ENCODE data around the gene PLCB3. TPM values are rescaled to one million over a fixed set of nuclear protein-coding genes. Genes with fewer than 3 reads are reported as not detected.

PLCB3 gene
- total RNA-seq, 1 donor from 2014 or later = 25.4 TPM

GRCh38 chr11:64287676-64288352 is 36.5 kb downstream of the PLCB3 start:
- TF ChIP-seq CTCF (IDR thresholded peaks at IDR 0.05; ENCODE audit: insufficient read depth, low read length, poor library complexity, severe bottlenecking) = no peak
- Histone ChIP-seq H3K27me3 (ENCODE audit: control insufficient read depth, insufficient read depth, low read length) (peaks cover 27% of the 10 kb centered on the region), H3K36me3 (ENCODE audit: control insufficient read depth, insufficient read depth, low read length) (peaks cover 1% of the 10 kb centered on the region), H3K4me3 (ENCODE audit: low read depth, low read length) (no peak overlapping the region)
- no peak for DNase-seq (ENCODE audit: low read depth)

GRCh38 chr11:64288353-64288750 is 37.0 kb downstream of the PLCB3 start:
- peaks cover 33% of the 10 kb centered on the region for H3K27me3 ChIP-seq (ENCODE audit: control insufficient read depth, insufficient read depth, low read length)
- H3K36me3 ChIP-seq (ENCODE audit: control insufficient read depth, insufficient read depth, low read length) = peaks cover 1% of the 10 kb centered on the region
- no peak for TF ChIP-seq CTCF (IDR thresholded peaks at IDR 0.05; ENCODE audit: insufficient read depth, low read length, poor library complexity, severe bottlenecking)
- no peak for DNase-seq (ENCODE audit: low read depth)
- no peak overlapping the region for H3K4me3 ChIP-seq (ENCODE audit: low read depth, low read length)

DNA sequence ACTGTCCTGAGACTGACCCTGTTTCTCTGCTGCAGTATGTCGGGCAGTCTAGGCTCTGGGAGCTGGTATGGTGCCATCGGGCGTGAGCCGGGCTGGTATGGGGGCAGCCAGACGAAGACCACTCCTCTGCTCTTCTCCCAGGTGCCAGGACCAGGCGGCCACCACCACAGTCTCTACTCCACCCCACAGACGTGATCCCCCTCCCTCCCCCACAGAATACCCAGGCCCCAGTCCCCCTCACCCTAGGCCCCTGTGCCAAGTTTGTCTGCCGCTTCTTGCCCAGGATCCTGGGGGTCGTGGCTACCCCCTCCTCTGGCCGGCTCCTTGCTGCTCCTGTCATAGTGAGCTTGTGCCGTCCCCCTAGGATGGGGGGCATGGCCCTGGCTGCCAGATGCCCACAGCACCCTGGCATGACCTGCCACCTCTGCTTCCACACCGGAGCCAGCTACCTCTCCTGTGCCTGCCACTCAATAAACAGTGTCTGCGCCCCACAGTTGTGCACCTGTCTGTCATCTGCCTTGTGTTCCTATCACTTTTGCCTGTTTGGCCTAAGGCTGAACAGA is 37.8 kb downstream of the PLCB3 start:
- TF ChIP-seq CTCF (IDR thresholded peaks at IDR 0.05; ENCODE audit: insufficient read depth, low read length, poor library complexity, severe bottlenecking) = no peak
- Histone ChIP-seq H3K27me3 (ENCODE audit: control insufficient read depth, insufficient read depth, low read length) (peaks cover 38% of the 10 kb centered on the region), H3K36me3 (ENCODE audit: control insufficient read depth, insufficient read depth, low read length) (peaks cover 1% of the 10 kb centered on the region), H3K4me3 (ENCODE audit: low read depth, low read length) (no peak overlapping the region)
- DNase-seq (ENCODE audit: low read depth) = no peak

DNA sequence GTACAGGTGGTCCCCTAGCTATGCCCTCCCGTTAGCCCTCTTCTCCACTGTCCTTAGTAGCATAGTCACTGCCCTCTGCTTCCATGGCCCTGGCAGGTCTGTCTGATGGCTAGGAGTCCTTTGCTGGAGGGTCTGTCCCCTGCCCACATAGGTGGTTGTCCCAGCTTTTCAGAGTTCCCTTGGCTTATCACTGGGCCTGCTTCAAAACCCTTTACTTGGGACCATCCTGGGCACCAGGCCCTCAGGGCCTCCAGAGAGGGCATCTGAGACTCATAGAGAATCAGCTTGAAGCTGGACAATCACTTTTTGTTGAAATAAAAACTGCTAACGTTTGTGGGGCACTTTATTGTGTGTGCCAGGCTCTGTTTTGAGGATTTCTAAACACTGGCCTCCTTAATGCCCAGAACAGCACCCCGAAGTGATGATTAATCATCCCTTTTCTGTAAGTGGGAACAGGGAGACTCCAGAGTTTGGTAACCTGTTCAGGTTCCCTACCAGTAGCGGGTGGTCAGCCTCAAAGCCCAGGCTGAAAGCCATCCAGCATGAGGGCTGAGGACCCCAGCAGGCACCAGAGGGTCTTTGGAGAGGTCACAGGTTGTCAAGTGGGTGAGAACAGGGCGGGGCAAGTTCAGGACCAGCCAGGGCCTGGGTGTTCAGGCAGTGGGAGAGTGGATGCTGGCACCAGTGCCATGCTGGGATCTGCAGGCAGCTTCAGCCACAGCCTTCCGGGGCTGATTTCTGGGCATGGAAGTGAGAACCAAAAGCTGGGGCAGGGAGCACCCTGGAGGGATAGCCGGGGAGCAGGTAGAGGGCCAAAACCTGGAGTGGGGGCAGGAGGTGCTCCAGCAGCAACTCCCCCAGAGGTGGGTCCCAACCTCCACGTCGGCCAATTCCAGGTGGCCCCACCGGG is 39.3 kb downstream of the PLCB3 start:
- no peak overlapping the region for H3K4me3 ChIP-seq (ENCODE audit: low read depth, low read length)
- peaks cover 1% of the 10 kb centered on the region for H3K36me3 ChIP-seq (ENCODE audit: control insufficient read depth, insufficient read depth, low read length)
- H3K27me3 ChIP-seq (ENCODE audit: control insufficient read depth, insufficient read depth, low read length) = peaks cover 50% of the 10 kb centered on the region
- DNase-seq (ENCODE audit: low read depth) = no peak
- TF ChIP-seq CTCF (IDR thresholded peaks at IDR 0.05; ENCODE audit: insufficient read depth, low read length, poor library complexity, severe bottlenecking) = no peak

- no peak for DNase-seq (ENCODE audit: low read depth)
- no peak within 1 kb of the TSS for H3K4me3 ChIP-seq (ENCODE audit: low read depth, low read length)
- peaks cover 57% of the 10 kb centered on the region for H3K27me3 ChIP-seq (ENCODE audit: control insufficient read depth, insufficient read depth, low read length)
- no peak for TF ChIP-seq CTCF (IDR thresholded peaks at IDR 0.05; ENCODE audit: insufficient read depth, low read length, poor library complexity, severe bottlenecking)
- H3K36me3 ChIP-seq (ENCODE audit: control insufficient read depth, insufficient read depth, low read length) = peaks cover 1% of the 10 kb centered on the region
These were observed 40.0 kb downstream of the PLCB3 start, which contains the start of gene KCNK4 for GRCh38 chr11:64291262-64291751. Gene KCNK4 (plus strand): TSS chr11:64291302. CDS start chr11:64293019, 1,717 bp downstream.

All from kidney epithelial cell (primary cell).